K562 (cell line): ENCODE results near the gene TRIP6. TPM values are rescaled to one million over a fixed set of nuclear protein-coding genes. Genes with fewer than 3 reads are reported as not detected.

Experiments used
- CBX8 ChIP-seq: fragments of 200-600 bp; sonication (generic); IDR thresholded peaks from 2 replicates; pipeline ENCODE4 v1.6.1; 2012; ENCODE audit warnings: borderline replicate concordance, mixed run types, low read depth, mild to moderate bottlenecking, moderate library complexity, mixed read lengths, low read length, control low read depth, inconsistent platforms; ENCODE audit not compliant: poor library complexity, severe bottlenecking; ENCODE audit errors: extremely low read depth
- FOXA1 ChIP-seq: fragments of 450-650 bp; IDR thresholded peaks from 2 replicates; pipeline ENCODE4 v1.6.1; 2016; ENCODE audit warnings: mild to moderate bottlenecking, borderline replicate concordance
- MIER1 ChIP-seq: fragments of 450-650 bp; IDR thresholded peaks from 2 replicates; pipeline ENCODE4 v1.6.1; 2016; ENCODE audit warnings: antibody characterized with exemption, mild to moderate bottlenecking, low read depth
- NR2C1 ChIP-seq, 2 experiments: fragments of 450-650 bp; IDR thresholded peaks; 2 replicates each; pipeline ENCODE4 v1.6.1; 2017; ENCODE audit warnings: mild to moderate bottlenecking in 2 of 2, antibody characterized with exemption in 1 of 2, inconsistent platforms in 1 of 2, missing compliant biosample characterization in 1 of 2, missing genetic modification characterization in 1 of 2
- NR2C2 ChIP-seq, 2 experiments: fragments of 200-800 bp in 1 of 2; sonication (Bioruptor generic) in 1 of 2; sonication (generic) in 1 of 2; formaldehyde crosslinking in 1 of 2; IDR thresholded peaks; 2 replicates each; pipeline versions ENCODE4 v1.6.1 to v1.8.0; 2016 to 2022; ENCODE audit warnings: mild to moderate bottlenecking in 1 of 2, missing compliant biosample characterization in 1 of 2, missing genetic modification characterization in 1 of 2, missing genetic modification reagents in 1 of 2
- PCBP1 ChIP-seq: fragments of 200-400 bp; formaldehyde crosslinking; IDR thresholded peaks from 2 replicates; pipeline ENCODE4 v1.6.1; 2018; ENCODE audit warnings: mild to moderate bottlenecking, low read depth, low read length; ENCODE audit not compliant: poor library complexity, severe bottlenecking
- PTBP1 ChIP-seq: fragments of 200-400 bp; formaldehyde crosslinking; IDR thresholded peaks from 2 replicates; pipeline ENCODE4 v1.6.1; 2017; ENCODE audit warnings: low read depth, low read length
- RB1 ChIP-seq: fragments of 450-650 bp; IDR thresholded peaks from 2 replicates; pipeline ENCODE4 v1.6.1; 2017; ENCODE audit warnings: low read depth, mild to moderate bottlenecking
- RBBP5 ChIP-seq: fragments of 200-600 bp; sonication (generic); IDR thresholded peaks from 2 replicates; pipeline ENCODE4 v1.6.1; 2012; ENCODE audit warnings: borderline replicate concordance, mild to moderate bottlenecking, low read length, control low read depth, inconsistent platforms; ENCODE audit not compliant: insufficient read depth, poor library complexity, severe bottlenecking
- RBFOX2 ChIP-seq: fragments of 200-400 bp; formaldehyde crosslinking; IDR thresholded peaks from 2 replicates; pipeline ENCODE4 v1.6.1; 2017; ENCODE audit warnings: low read depth, mild to moderate bottlenecking, low read length, moderate library complexity
- SETDB1 ChIP-seq: IDR thresholded peaks from one replicate; pipeline ENCODE4 v1.6.1; 2012; ENCODE audit warnings: low read length, control low read depth, inconsistent platforms
- SMAD1 ChIP-seq: fragments of 150-350 bp; IDR thresholded peaks from 2 replicates; pipeline ENCODE4 v1.6.1; 2014; ENCODE audit warnings: low read length, low read depth; ENCODE audit not compliant: partially characterized antibody
- SMARCA5 ChIP-seq: fragments of 450-650 bp; IDR thresholded peaks from 2 replicates; pipeline ENCODE4 v1.6.1; 2016
- SPI1 ChIP-seq: IDR thresholded peaks from 2 replicates; pipeline ENCODE4 v1.6.1; 2011; ENCODE audit warnings: low read depth, low read length, control low read depth, borderline replicate concordance
- TFE3 ChIP-seq: fragments of 450-650 bp; formaldehyde crosslinking; IDR thresholded peaks from 2 replicates; pipeline ENCODE4 v1.4.0; 2020; ENCODE audit warnings: mild to moderate bottlenecking, mixed read lengths
- ZNF121 ChIP-seq: sonication (generic); formaldehyde crosslinking; conservative IDR thresholded peaks from 2 replicates; pipeline ENCODE4 v1.8.0; 2022; ENCODE audit warnings: missing genetic modification reagents
- ZNF644 ChIP-seq: fragments of 200-800 bp; sonication (Bioruptor generic); IDR thresholded peaks from 2 replicates; pipeline ENCODE4 v1.6.1; 2016; ENCODE audit warnings: low read depth, missing genetic modification characterization, missing compliant biosample characterization
- ZSCAN29 ChIP-seq: fragments of 450-650 bp; IDR thresholded peaks from 2 replicates; pipeline ENCODE4 v1.6.1; 2017
- polyA plus RNA-seq, 8 experiments: library from polyadenylated mRNA; depleted of rRNA in 4 of 8; stranded (reverse) in 5 of 8; unstranded in 3 of 8; fragments of >200 nt; fragmentation: Nextera tagmentation in 2 of 8; fragmentation: Illumina TruSeq in 1 of 8; extraction: Ambion mirVana in 2 of 8; extraction: Trizol in 1 of 8; gene quantifications; 2 replicates each; pipeline versions ENCODE4 v1.2.1 to v1.2.3, GENCODE V29; 2011 to 2014; ENCODE audit warnings: inconsistent platforms in 1 of 8, missing spikeins in 1 of 8
- total RNA-seq, 7 experiments: library from RNA; depleted of rRNA in 6 of 7; stranded (reverse); fragments of >200 nt in 6 of 7; fragmentation: Illumina TruSeq in 2 of 7; extraction: Trizol in 2 of 7; gene quantifications; 2 replicates each; pipeline versions ENCODE4 v1.2.1 to v1.2.3, GENCODE V29; 2011 to 2021; ENCODE audit warnings: low replicate concordance in 1 of 7
- TF ChIP-seq, protein P1 (sequence below): IDR thresholded peaks from 3 replicates; pipeline ENCODE4 v1.6.1; 2011; ENCODE audit warnings: borderline replicate concordance, mild to moderate bottlenecking; ENCODE audit not compliant: insufficient read length, insufficient read depth
- TF ChIP-seq, protein P2 (sequence below): fragments of 450-650 bp; IDR thresholded peaks from 2 replicates; pipeline ENCODE4 v1.6.1; 2016; ENCODE audit warnings: mild to moderate bottlenecking

The TRIP6 gene
- total and polyA plus RNA-seq, 9 of the 15 experiments (the other 6 are each of a cell fraction or from before 2014, with no cell fraction given) = 5.9 to 141 (median 54.0) TPM

DNA sequence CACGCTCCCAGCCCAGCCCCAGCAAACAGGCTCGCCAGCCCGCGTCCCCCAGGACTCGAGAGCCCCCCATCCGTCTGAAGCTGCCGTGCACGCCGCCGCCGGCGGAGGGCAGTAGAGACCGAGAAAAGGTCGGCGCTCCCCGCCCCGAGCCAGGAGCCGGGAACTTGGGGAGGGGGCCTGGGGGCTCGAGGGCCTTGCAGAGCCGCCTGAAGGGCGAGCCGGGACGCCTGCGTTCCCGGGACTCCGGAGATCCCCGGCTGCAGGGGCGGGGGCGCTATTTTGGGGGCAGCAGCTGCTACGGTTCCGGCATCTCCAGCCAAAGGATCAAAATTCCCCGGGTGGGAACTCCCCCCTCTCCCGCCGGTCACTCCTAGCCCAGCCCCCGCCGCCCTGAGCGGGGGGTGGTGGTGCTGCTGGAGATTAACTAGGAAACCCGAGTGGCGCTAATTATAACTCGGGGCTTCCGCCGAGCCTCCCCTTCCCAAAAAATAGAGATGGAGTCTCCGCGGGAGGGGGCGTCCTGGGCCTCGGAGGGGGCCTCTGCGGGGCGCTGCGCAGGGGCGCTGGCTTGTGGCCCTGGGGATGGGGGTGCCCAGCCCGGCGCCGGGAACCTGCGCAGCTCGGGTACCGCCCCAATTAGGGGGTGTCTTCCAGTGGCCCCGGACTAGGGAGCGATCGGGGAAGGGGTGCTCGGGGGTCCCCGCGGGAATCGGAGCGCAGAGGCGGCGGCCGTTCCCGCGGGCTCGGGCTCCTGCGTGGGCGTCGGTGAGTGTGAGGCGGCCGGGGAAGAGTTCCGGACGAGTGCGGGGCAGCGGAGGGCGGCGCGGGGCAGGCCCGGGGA lies 27.9 kb downstream of the TRIP6 start (continued):
- TF ChIP-seq, protein P1, sequence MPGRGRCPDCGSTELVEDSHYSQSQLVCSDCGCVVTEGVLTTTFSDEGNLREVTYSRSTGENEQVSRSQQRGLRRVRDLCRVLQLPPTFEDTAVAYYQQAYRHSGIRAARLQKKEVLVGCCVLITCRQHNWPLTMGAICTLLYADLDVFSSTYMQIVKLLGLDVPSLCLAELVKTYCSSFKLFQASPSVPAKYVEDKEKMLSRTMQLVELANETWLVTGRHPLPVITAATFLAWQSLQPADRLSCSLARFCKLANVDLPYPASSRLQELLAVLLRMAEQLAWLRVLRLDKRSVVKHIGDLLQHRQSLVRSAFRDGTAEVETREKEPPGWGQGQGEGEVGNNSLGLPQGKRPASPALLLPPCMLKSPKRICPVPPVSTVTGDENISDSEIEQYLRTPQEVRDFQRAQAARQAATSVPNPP = no peak
- no peak for TF ChIP-seq NR2C1 (IDR thresholded peaks at IDR 0.05)
- no peak for TF ChIP-seq NR2C1 (tag; IDR thresholded peaks at IDR 0.05)
- TF ChIP-seq RB1 = 0 out of 2 replicates have a peak, but pooled peaks have one; percentile 40
- no peak for TF ChIP-seq NR2C2 (CRISPR knock-in tag; IDR thresholded peaks at IDR 0.05)
- TF ChIP-seq NR2C2 (tag; IDR thresholded peaks at IDR 0.05) = no peak
- TF ChIP-seq SMARCA5 = 0 out of 2 replicates have a peak, but pooled peaks have one; percentile 40
- TF ChIP-seq, protein P2, sequence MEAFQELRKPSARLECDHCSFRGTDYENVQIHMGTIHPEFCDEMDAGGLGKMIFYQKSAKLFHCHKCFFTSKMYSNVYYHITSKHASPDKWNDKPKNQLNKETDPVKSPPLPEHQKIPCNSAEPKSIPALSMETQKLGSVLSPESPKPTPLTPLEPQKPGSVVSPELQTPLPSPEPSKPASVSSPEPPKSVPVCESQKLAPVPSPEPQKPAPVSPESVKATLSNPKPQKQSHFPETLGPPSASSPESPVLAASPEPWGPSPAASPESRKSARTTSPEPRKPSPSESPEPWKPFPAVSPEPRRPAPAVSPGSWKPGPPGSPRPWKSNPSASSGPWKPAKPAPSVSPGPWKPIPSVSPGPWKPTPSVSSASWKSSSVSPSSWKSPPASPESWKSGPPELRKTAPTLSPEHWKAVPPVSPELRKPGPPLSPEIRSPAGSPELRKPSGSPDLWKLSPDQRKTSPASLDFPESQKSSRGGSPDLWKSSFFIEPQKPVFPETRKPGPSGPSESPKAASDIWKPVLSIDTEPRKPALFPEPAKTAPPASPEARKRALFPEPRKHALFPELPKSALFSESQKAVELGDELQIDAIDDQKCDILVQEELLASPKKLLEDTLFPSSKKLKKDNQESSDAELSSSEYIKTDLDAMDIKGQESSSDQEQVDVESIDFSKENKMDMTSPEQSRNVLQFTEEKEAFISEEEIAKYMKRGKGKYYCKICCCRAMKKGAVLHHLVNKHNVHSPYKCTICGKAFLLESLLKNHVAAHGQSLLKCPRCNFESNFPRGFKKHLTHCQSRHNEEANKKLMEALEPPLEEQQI = no peak
- TF ChIP-seq TFE3 (CRISPR knock-in tag) = no peak
- no peak for TF ChIP-seq PTBP1
- no peak for TF ChIP-seq SMAD1
- no peak for TF ChIP-seq SETDB1
- TF ChIP-seq ZSCAN29 = no peak
- TF ChIP-seq ZNF121 (CRISPR knock-in tag) = no peak
- peak; percentile 29 for TF ChIP-seq PCBP1
- no peak for TF ChIP-seq MIER1
- no peak for TF ChIP-seq RBBP5
- TF ChIP-seq CBX8 = no peak
- no peak for TF ChIP-seq ZNF644
- no peak for TF ChIP-seq SPI1
- peak; percentile 33 for TF ChIP-seq RBFOX2
- no peak for TF ChIP-seq FOXA1
